ENCODE measurements around the gene CHD9.
"Not testable (repeated sequence)": the region's sequence is repeated elsewhere in the genome, so short reads cannot be mapped to it uniquely, and the experiment has no call there.

CHD9 gene

GRCh38 chr16:53166099-53166498 lies 111.3 kb downstream of the CHD9 start:
- Histone ChIP-seq H3K4me3 (ENCODE audit: low read depth, low read length) (no peak overlapping the region), H3K27me3 (ENCODE audit: control insufficient read depth, insufficient read depth, low read length) (no peaks in the 10 kb centered on the region), H3K9ac (ENCODE audit: low read depth, low read length) (no peak overlapping the region), H3K4me1 (ENCODE audit: control insufficient read depth, insufficient read depth, low read length) (no peaks in the 10 kb centered on the region), H3K36me3 (ENCODE audit: control insufficient read depth, insufficient read depth, low read length) (peaks cover 3% of the 10 kb centered on the region), H3K9me3 (ENCODE audit: control insufficient read depth, insufficient read depth, low read length) (no peaks in the 10 kb centered on the region)

- no peaks in the 10 kb centered on the region for H3K9me3 ChIP-seq (ENCODE audit: control insufficient read depth, insufficient read depth, low read length)
- no peak overlapping the region for H3K9ac ChIP-seq (ENCODE audit: low read depth, low read length)
- no peak overlapping the region for H3K4me3 ChIP-seq (ENCODE audit: low read depth, low read length)
- no peaks in the 10 kb centered on the region for H3K27me3 ChIP-seq (ENCODE audit: control insufficient read depth, insufficient read depth, low read length)
- H3K36me3 ChIP-seq (ENCODE audit: control insufficient read depth, insufficient read depth, low read length), result peaks cover 3% of the 10 kb centered on the region
- no peaks in the 10 kb centered on the region for H3K4me1 ChIP-seq (ENCODE audit: control insufficient read depth, insufficient read depth, low read length)
These were observed 114.0 kb downstream of the CHD9 start for GRCh38 chr16:53168744-53169143.

DNA sequence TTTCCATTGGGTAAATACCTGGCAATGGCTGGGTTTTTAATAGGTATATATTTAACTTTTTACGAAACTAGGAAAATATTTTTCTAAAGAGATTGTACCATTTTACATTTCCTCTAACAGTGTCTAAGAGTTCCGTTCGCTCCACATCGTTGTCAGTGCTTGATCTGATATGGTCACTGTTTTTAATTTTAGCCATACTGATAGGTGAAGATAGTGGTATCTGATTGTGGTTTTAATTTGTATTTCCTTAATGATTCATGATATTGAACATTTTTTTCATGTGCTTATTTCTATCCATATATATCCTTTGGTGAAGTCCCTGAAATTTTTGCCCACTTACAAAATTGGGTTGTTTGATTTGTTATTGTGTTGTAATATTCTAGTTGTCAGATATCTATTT lies 117.7 kb downstream of the CHD9 start:
- H3K9me3 ChIP-seq (ENCODE audit: control insufficient read depth, insufficient read depth, low read length), result no peaks in the 10 kb centered on the region
- H3K9ac ChIP-seq (ENCODE audit: low read depth, low read length), result no peak overlapping the region
- H3K27me3 ChIP-seq (ENCODE audit: control insufficient read depth, insufficient read depth, low read length), result no peaks in the 10 kb centered on the region
- H3K36me3 ChIP-seq (ENCODE audit: control insufficient read depth, insufficient read depth, low read length), result peaks cover 3% of the 10 kb centered on the region
- no peak overlapping the region for H3K4me3 ChIP-seq (ENCODE audit: low read depth, low read length)
- H3K4me1 ChIP-seq (ENCODE audit: control insufficient read depth, insufficient read depth, low read length), result no peaks in the 10 kb centered on the region

DNA sequence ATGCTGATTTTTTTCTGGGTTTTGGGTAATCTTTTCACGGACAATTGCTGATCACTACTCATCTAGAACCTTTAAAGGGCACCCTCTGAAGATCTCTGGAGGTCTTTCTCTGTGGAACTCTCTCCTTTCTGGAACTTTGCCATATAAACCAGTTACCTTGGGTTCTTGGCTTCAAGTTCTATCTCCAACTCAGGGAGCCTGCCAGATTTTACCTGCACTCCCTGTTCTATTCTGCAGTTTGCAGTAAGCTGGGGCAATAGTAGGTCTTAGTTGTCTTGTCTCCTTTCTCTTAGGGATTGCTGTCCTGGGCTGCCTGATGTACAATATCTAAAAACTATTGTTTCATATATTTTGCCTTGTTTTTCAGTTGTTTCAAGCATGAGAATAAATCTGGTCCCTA lies 120.3 kb downstream of the CHD9 start:
- no peak overlapping the region for H3K4me3 ChIP-seq (ENCODE audit: low read depth, low read length)
- H3K9ac ChIP-seq (ENCODE audit: low read depth, low read length), result no peak overlapping the region
- H3K9me3 ChIP-seq (ENCODE audit: control insufficient read depth, insufficient read depth, low read length), result no peaks in the 10 kb centered on the region
- no peaks in the 10 kb centered on the region for H3K27me3 ChIP-seq (ENCODE audit: control insufficient read depth, insufficient read depth, low read length)
- no peaks in the 10 kb centered on the region for H3K4me1 ChIP-seq (ENCODE audit: control insufficient read depth, insufficient read depth, low read length)
- no peaks in the 10 kb centered on the region for H3K36me3 ChIP-seq (ENCODE audit: control insufficient read depth, insufficient read depth, low read length)

GRCh38 chr16:53176434-53176833 lies 121.6 kb downstream of the CHD9 start:
- H3K36me3 ChIP-seq (ENCODE audit: control insufficient read depth, insufficient read depth, low read length), result no peaks in the 10 kb centered on the region
- no peak overlapping the region for H3K9ac ChIP-seq (ENCODE audit: low read depth, low read length)
- no peak overlapping the region for H3K4me3 ChIP-seq (ENCODE audit: low read depth, low read length)
- no peaks in the 10 kb centered on the region for H3K9me3 ChIP-seq (ENCODE audit: control insufficient read depth, insufficient read depth, low read length)
- H3K4me1 ChIP-seq (ENCODE audit: control insufficient read depth, insufficient read depth, low read length), result no peaks in the 10 kb centered on the region
- H3K27me3 ChIP-seq (ENCODE audit: control insufficient read depth, insufficient read depth, low read length), result no peaks in the 10 kb centered on the region

DNA sequence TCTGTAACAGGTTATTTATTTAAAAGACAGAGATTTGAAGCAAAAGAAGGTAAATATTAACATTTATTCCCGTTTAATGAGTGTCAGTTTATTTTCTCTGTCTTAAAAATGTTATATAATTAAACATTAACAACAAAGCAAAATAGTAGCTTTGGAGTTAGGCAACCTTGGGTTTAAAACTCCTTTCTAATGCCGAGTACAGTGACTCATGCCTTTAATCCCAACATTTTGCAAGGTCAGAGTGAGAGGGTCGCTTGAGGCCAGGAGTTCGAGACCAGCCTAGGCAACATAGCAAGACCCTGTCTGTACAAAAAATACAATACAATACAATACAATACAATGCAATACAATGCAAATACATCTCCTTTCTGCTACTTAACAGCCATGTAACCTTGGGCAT lies 128.7 kb downstream of the CHD9 start:
- Histone ChIP-seq H3K4me3 (ENCODE audit: low read depth, low read length) (no peak overlapping the region), H3K36me3 (ENCODE audit: control insufficient read depth, insufficient read depth, low read length) (no peaks in the 10 kb centered on the region), H3K9me3 (ENCODE audit: control insufficient read depth, insufficient read depth, low read length) (peaks cover 3% of the 10 kb centered on the region), H3K27me3 (ENCODE audit: control insufficient read depth, insufficient read depth, low read length) (no peaks in the 10 kb centered on the region), H3K9ac (ENCODE audit: low read depth, low read length) (no peak overlapping the region), H3K4me1 (ENCODE audit: control insufficient read depth, insufficient read depth, low read length) (no peaks in the 10 kb centered on the region)

DNA sequence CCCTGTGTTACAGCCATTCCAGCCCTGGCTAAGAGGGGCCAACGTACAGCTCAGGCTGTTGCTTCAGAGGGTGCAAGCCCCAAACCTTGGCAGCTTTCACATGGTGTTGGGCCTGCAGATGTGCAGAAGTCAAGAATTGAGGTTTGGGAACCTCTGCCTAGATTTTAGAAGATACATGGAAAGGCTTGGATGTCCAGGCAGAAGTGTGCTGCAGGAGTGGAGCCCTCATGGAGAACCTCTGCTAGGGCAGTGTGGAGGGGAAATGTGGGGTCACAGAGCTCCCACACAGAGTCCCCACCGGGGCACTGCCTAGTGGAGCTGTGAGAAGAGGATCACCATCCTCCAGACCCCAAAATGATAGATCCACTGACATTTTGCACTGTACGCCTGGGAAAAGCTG lies 130.9 kb downstream of the CHD9 start:
- H3K36me3 ChIP-seq (ENCODE audit: control insufficient read depth, insufficient read depth, low read length); H3K9ac ChIP-seq (ENCODE audit: low read depth, low read length); H3K9me3 ChIP-seq (ENCODE audit: control insufficient read depth, insufficient read depth, low read length); H3K27me3 ChIP-seq (ENCODE audit: control insufficient read depth, insufficient read depth, low read length); H3K4me3 ChIP-seq (ENCODE audit: low read depth, low read length); H3K4me1 ChIP-seq (ENCODE audit: control insufficient read depth, insufficient read depth, low read length): not testable (repeated sequence)

- Histone ChIP-seq H3K36me3 (ENCODE audit: control insufficient read depth, insufficient read depth, low read length) (no peaks in the 10 kb centered on the region), H3K9me3 (ENCODE audit: control insufficient read depth, insufficient read depth, low read length) (peaks cover 3% of the 10 kb centered on the region), H3K4me3 (ENCODE audit: low read depth, low read length) (no peak overlapping the region), H3K27me3 (ENCODE audit: control insufficient read depth, insufficient read depth, low read length) (no peaks in the 10 kb centered on the region), H3K9ac (ENCODE audit: low read depth, low read length) (no peak overlapping the region), H3K4me1 (ENCODE audit: control insufficient read depth, insufficient read depth, low read length) (no peaks in the 10 kb centered on the region)
These were observed 133.0 kb downstream of the CHD9 start for GRCh38 chr16:53187775-53188174.

- Histone ChIP-seq H3K4me1 (ENCODE audit: control insufficient read depth, insufficient read depth, low read length) (no peaks in the 10 kb centered on the region), H3K36me3 (ENCODE audit: control insufficient read depth, insufficient read depth, low read length) (no peaks in the 10 kb centered on the region), H3K9ac (ENCODE audit: low read depth, low read length) (no peak overlapping the region), H3K9me3 (ENCODE audit: control insufficient read depth, insufficient read depth, low read length) (no peaks in the 10 kb centered on the region), H3K27me3 (ENCODE audit: control insufficient read depth, insufficient read depth, low read length) (no peaks in the 10 kb centered on the region), H3K4me3 (ENCODE audit: low read depth, low read length) (no peak overlapping the region)
These were observed 136.6 kb downstream of the CHD9 start for GRCh38 chr16:53191413-53191812.

DNA sequence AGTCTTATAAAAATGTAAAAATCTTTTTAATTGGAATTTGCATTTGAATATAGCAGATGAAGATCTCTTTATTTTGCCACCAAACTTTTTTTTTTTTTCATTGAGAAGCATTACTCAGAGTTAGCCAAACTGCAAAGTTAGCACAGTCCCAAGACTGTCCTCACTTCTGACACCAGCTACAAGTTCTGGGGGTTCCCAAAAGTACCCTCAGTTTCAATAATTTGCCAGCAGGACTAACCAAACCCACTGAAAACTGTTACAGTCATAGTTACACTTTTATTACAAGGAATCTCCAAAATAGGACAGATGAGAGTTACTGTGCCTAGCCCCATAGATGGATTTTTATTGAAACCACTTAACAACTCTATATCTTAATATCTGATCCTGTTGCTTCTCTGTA lies 144.1 kb downstream of the CHD9 start:
- Histone ChIP-seq H3K36me3 (ENCODE audit: control insufficient read depth, insufficient read depth, low read length) (no peaks in the 10 kb centered on the region), H3K9me3 (ENCODE audit: control insufficient read depth, insufficient read depth, low read length) (peaks cover 4% of the 10 kb centered on the region), H3K4me1 (ENCODE audit: control insufficient read depth, insufficient read depth, low read length) (no peaks in the 10 kb centered on the region), H3K27me3 (ENCODE audit: control insufficient read depth, insufficient read depth, low read length) (no peaks in the 10 kb centered on the region), H3K4me3 (ENCODE audit: low read depth, low read length) (no peak overlapping the region), H3K9ac (ENCODE audit: low read depth, low read length) (no peak overlapping the region)

GRCh38 chr16:53201900-53202299 lies 147.1 kb downstream of the CHD9 start:
- Histone ChIP-seq H3K9me3 (ENCODE audit: control insufficient read depth, insufficient read depth, low read length) (peaks cover 4% of the 10 kb centered on the region), H3K4me1 (ENCODE audit: control insufficient read depth, insufficient read depth, low read length) (no peaks in the 10 kb centered on the region), H3K4me3 (ENCODE audit: low read depth, low read length) (no peak overlapping the region), H3K9ac (ENCODE audit: low read depth, low read length) (no peak overlapping the region), H3K36me3 (ENCODE audit: control insufficient read depth, insufficient read depth, low read length) (no peaks in the 10 kb centered on the region), H3K27me3 (ENCODE audit: control insufficient read depth, insufficient read depth, low read length) (no peaks in the 10 kb centered on the region)

DNA sequence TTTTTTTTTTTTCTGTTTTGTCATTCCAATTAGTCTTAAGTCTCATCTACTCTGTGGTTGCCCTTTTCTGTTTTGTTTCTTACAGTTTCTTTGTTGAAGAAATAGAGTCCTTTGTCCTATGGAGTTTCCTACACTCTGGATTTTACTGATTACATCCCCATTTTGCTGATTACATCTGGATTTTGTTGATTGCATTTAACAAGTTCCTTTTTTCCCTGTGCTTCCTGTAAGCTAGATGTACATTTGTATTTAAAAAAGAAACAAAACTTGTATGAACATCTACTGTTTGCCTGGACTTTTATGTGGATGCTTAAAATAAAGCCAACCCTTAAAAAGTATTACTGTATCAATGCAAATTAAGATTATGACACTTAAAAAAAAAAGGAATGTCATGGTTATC lies 147.6 kb downstream of the CHD9 start:
- no peak overlapping the region for H3K9ac ChIP-seq (ENCODE audit: low read depth, low read length)
- peaks cover 4% of the 10 kb centered on the region for H3K9me3 ChIP-seq (ENCODE audit: control insufficient read depth, insufficient read depth, low read length)
- H3K4me1 ChIP-seq (ENCODE audit: control insufficient read depth, insufficient read depth, low read length), result no peaks in the 10 kb centered on the region
- no peaks in the 10 kb centered on the region for H3K36me3 ChIP-seq (ENCODE audit: control insufficient read depth, insufficient read depth, low read length)
- H3K4me3 ChIP-seq (ENCODE audit: low read depth, low read length), result no peak overlapping the region
- no peaks in the 10 kb centered on the region for H3K27me3 ChIP-seq (ENCODE audit: control insufficient read depth, insufficient read depth, low read length)

All from iPS-15b (cell line).